Testis (tissue), 3 donors: ENCODE results near the gene ANKRD2. TPM values are rescaled to one million over a fixed set of nuclear protein-coding genes. Genes with fewer than 3 reads are reported as not detected.

ENCODE experiments used
- DNase-seq: peaks from one replicate; pipeline ENCODE4 v3.0.0-alpha.2; 2019
- H3K27ac ChIP-seq, 2 donors: fragments of 200-600 bp; sonication (generic); one replicate each; pipeline ENCODE4 v1.5.1; 2019
- H3K27me3 ChIP-seq: fragments of 200-600 bp; sonication (generic); one replicate; pipeline ENCODE4 v1.5.1; 2019
- H3K36me3 ChIP-seq: fragments of 200-600 bp; sonication (generic); one replicate; pipeline ENCODE4 v1.5.1; 2017; ENCODE audit warnings: low read depth; ENCODE audit errors: missing control alignments
- H3K4me1 ChIP-seq: fragments of 200-600 bp; sonication (generic); one replicate; pipeline ENCODE4 v1.5.1; 2019
- H3K4me3 ChIP-seq, 2 donors: fragments of 200-600 bp; sonication (generic); one replicate each; pipeline ENCODE4 v1.5.1; 2017 to 2019
- H3K9me3 ChIP-seq: fragments of 200-600 bp; sonication (generic); one replicate; pipeline ENCODE4 v1.5.1; 2017
- POLR2A ChIP-seq: fragments of 450-650 bp; IDR thresholded peaks from one replicate; pipeline ENCODE4 v1.6.1; 2017; ENCODE audit warnings: antibody characterized with exemption, mild to moderate bottlenecking, moderate library complexity
- WGBS, 2 donors: methylation state at CpG; one replicate each; pipeline ENCODE4 v1.1.5; 2018; 5-methylcytosine and 5-hydroxymethylcytosine counted together
- intact Hi-C: fragments of 100-400 bp; cut with DNase I; formaldehyde crosslinking; loops from one replicate; pipeline ENCODE4 v1.15.1; 2023; ENCODE audit warnings: low total_unique reads
- polyA plus RNA-seq: library from polyadenylated mRNA; stranded (reverse); fragments of 350-450 nt; fragmentation: Illumina TruSeq; extraction: RNeasy Lipid Tissue Mini Kit (QIAGEN cat#74804); gene quantifications from one replicate; pipeline ENCODE4 v1.2.3, GENCODE V29; 2014; ENCODE audit warnings: low read depth, low replicate concordance; ENCODE audit not compliant: insufficient read depth
- total RNA-seq, 2 donors: library from RNA; depleted of rRNA; stranded (reverse); fragments of >200 nt; gene quantifications; one replicate each; pipeline ENCODE4 v1.2.3, GENCODE V29; 2016
- TF ChIP-seq, protein P1 (sequence below), 3 experiments: fragments of 450-650 bp in 2 of 3; fragments of 200-600 bp in 1 of 3; sonication (generic) in 1 of 3; IDR thresholded peaks; one replicate each; pipeline ENCODE4 v1.5.1; 2016 to 2019; ENCODE audit warnings: antibody characterized with exemption in 3 of 3, mild to moderate bottlenecking in 2 of 3, moderate library complexity in 1 of 3

Gene ANKRD2
- total and polyA plus RNA-seq, 3 donors from 2014 or later, result 0.43 to 3.5 (median 1.9) TPM

DNA sequence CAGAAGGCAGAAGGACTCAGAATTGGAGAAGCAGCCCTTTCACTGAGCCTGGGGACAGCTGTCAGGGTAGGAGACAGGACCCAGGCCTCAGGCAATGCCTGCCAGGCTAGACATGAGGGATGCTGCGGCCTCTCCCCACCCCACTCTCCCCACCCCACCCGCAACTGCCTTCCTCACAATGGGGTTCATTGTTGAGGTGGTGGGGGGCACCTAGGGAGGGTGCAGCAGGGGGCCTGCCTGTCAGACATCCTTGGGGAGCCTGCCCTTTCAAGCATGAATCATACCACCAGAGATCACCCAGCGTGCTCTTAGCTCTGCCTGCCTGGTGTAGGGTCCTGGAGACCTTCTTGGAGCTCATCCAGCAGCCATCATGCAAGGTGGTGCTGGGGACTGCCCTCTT lies 16.9 kb downstream of the ANKRD2 start, which contains the start of gene C10orf62:
C10orf62 (plus strand) TSS at position 243 of the 400 bp plus-strand sequence. CDS start 177 bp downstream, outside the sequence.
- no peak for DNase-seq
- Histone ChIP-seq H3K27ac (no peak within 1 kb of the TSS), H3K36me3 (no peaks in the 10 kb centered on the region), H3K27me3 (no peaks in the 10 kb centered on the region), H3K4me3 (no peak within 1 kb of the TSS), H3K9me3 (no peaks in the 10 kb centered on the region), H3K4me1 (no peaks in the 10 kb centered on the region)
- intact Hi-C loops, result no loop called here
- TF ChIP-seq, protein P1, sequence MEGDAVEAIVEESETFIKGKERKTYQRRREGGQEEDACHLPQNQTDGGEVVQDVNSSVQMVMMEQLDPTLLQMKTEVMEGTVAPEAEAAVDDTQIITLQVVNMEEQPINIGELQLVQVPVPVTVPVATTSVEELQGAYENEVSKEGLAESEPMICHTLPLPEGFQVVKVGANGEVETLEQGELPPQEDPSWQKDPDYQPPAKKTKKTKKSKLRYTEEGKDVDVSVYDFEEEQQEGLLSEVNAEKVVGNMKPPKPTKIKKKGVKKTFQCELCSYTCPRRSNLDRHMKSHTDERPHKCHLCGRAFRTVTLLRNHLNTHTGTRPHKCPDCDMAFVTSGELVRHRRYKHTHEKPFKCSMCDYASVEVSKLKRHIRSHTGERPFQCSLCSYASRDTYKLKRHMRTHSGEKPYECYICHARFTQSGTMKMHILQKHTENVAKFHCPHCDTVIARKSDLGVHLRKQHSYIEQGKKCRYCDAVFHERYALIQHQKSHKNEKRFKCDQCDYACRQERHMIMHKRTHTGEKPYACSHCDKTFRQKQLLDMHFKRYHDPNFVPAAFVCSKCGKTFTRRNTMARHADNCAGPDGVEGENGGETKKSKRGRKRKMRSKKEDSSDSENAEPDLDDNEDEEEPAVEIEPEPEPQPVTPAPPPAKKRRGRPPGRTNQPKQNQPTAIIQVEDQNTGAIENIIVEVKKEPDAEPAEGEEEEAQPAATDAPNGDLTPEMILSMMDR (IDR thresholded peaks at IDR 0.05), result no peak
- TF ChIP-seq POLR2A, result no peak
- 82% methylated on average over 3 of the region's 3 CpGs; no CpG with 5 or more reads in 1 of the 2 donors for WGBS, 2 donors

DNA sequence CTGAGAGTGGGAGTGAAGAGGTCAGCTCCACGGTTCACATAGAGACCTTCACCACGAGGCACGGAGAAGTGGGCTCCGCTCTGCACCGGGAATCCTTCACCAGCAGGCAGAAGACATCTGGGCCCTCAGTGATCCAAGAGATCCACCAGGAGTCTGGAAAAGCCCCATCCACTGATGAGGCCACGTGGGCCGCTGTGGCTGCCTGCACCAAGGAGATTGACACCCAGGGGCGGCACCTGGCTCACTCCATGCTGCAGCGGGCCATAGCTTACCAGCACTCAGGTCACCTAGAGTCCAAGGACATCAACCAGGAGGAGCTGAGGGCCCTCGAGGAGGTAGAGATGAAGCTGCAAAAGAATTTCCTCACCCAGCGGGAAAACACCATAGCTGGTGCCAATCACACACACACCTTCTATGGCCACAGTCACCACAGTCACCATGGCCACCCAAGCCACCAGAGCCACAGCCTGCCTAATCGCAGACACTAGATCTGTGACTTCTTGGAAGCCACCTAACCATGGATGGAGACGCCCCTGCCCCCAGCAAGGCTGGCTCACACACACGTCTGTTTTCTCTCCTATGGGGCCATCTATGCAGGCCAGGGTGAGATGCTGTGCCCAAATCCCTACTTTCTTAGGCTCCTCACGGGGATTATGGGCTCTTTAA lies 17.6 kb downstream of the ANKRD2 start:
- intact Hi-C loops, result no loop called here
- Histone ChIP-seq H3K4me1 (no peaks in the 10 kb centered on the region), H3K27me3 (no peaks in the 10 kb centered on the region), H3K36me3 (no peaks in the 10 kb centered on the region), H3K4me3 (no peak overlapping the region), H3K27ac (no peak overlapping the region), H3K9me3 (no peaks in the 10 kb centered on the region)
- no peak for DNase-seq
- WGBS, 2 donors, result 81 to 87% methylated on average over 10 to 13 of the region's 15 CpGs
- TF ChIP-seq, protein P1 (IDR thresholded peaks at IDR 0.05), result no peak
- no peak for TF ChIP-seq POLR2A

DNA sequence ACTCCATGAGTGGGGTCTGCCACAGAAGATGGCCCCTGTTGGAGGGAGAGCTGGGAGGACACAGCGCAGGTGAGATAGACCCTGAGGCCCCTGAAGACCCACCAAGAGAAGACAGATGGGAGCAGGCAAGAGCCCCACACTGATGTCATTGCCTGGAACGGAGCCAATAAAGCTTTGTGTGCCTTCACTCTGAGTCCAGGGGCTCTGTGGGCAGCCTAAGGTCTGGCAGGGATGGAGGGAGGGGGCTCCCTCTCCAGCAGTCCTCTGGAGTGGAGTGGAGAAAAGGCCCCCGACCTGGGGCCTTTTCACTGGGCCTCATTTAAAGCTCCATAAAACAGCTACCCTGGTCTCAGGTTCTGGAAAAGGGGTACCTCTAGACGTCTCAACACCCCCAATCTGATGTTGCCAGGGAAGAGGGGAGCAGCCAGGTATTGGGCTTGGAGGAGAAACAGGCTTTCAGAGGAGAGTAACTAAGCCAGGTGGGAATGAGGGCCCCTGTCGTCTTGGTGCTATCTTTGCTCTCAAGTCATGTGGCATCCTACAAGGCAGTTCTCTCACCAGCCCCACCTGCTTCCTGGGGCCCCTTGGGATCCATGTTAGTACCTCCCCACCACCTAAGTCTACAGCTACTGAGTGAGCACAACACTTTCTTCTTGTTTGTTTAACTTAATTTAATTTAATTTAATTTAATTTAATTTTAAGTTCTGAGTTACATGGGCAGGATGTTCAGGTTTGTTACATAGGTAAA lies 18.3 kb downstream of the ANKRD2 start:
- TF ChIP-seq, protein P1 (IDR thresholded peaks at IDR 0.05), result no peak
- TF ChIP-seq POLR2A, result no peak
- H3K27me3 ChIP-seq, result no peaks in the 10 kb centered on the region
- intact Hi-C loops, result no loop called here
- H3K4me1 ChIP-seq, result no peaks in the 10 kb centered on the region
- no peaks in the 10 kb centered on the region for H3K36me3 ChIP-seq
- H3K27ac ChIP-seq, result no peak overlapping the region
- no peak overlapping the region for H3K4me3 ChIP-seq
- no peaks in the 10 kb centered on the region for H3K9me3 ChIP-seq
- no peak for DNase-seq
- 71 to 73% methylated on average over 5 of the region's 5 CpGs for WGBS, 2 donors

DNA sequence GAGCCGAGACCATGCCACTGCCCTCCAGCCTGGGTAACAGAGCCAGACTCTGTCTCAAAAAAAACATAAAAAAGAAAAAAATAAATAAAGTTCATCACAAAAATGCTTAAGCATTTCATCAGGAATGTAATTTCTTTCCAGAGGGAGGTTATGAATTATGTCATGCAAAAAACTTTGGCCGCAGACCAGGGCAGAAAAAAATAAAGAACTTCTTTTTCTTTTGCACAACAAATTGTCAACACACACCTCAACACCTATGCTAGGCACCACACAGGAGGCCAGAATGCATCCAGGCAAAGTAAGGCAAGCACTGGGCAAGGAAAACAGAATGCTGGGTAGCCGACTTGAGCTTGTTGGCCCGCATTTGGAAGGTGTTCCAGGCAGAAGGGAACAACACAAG lies 20.8 kb downstream of the ANKRD2 start:
- TF ChIP-seq, protein P1 (IDR thresholded peaks at IDR 0.05), result no peak
- no peak for TF ChIP-seq POLR2A
- H3K9me3 ChIP-seq, result no peaks in the 10 kb centered on the region
- no peak for DNase-seq
- H3K4me1 ChIP-seq, result no peaks in the 10 kb centered on the region
- intact Hi-C loops, result no loop called here
- no peak overlapping the region for H3K27ac ChIP-seq
- H3K27me3 ChIP-seq, result no peaks in the 10 kb centered on the region
- WGBS, 2 donors, result 63 to 68% methylated on average over 4 of the region's 4 CpGs
- H3K4me3 ChIP-seq, result no peak overlapping the region
- H3K36me3 ChIP-seq, result no peaks in the 10 kb centered on the region
